KMS-11 (cell line): ENCODE data around the gene CCDC85B.

Source experiments
- H2AFZ ChIP-seq: fragments of 200-600 bp; sonication (generic); 2 replicates; pipeline ENCODE4 v1.6.1; 2016; ENCODE audit warnings: antibody characterized with exemption, mixed run types, low read depth
- H3K27ac ChIP-seq: fragments of 200-600 bp; sonication (generic); 2 replicates; pipeline ENCODE4 v1.6.1; 2016; ENCODE audit warnings: mild to moderate bottlenecking, mixed run types
- H3K27me3 ChIP-seq: fragments of 200-600 bp; sonication (generic); 2 replicates; pipeline ENCODE4 v1.6.1; 2017; ENCODE audit warnings: mild to moderate bottlenecking, low read depth, mixed run types, moderate library complexity; ENCODE audit not compliant: insufficient read depth
- H3K36me3 ChIP-seq: fragments of 200-600 bp; sonication (generic); 2 replicates; pipeline ENCODE4 v1.6.1; 2017; ENCODE audit warnings: mild to moderate bottlenecking, mixed run types; ENCODE audit not compliant: insufficient read depth
- H3K4me1 ChIP-seq: fragments of 200-600 bp; sonication (generic); 2 replicates; pipeline ENCODE4 v1.6.1; 2016; ENCODE audit warnings: mild to moderate bottlenecking, low read depth, mixed run types; ENCODE audit not compliant: poor library complexity, severe bottlenecking
- H3K4me2 ChIP-seq: fragments of 200-600 bp; sonication (generic); 2 replicates; pipeline ENCODE4 v1.7.0; 2016; ENCODE audit warnings: mild to moderate bottlenecking, mixed run types
- H3K4me3 ChIP-seq: fragments of 200-600 bp; sonication (generic); IDR thresholded peaks from 2 replicates; pipeline ENCODE4 v1.6.1; 2017; ENCODE audit warnings: low read depth, low read length, mixed read lengths; ENCODE audit not compliant: insufficient read depth
- H3K79me2 ChIP-seq: fragments of 200-600 bp; sonication (generic); 2 replicates; pipeline ENCODE4 v1.6.1; 2016; ENCODE audit warnings: low read depth, mixed run types; ENCODE audit not compliant: insufficient read depth
- H3K9ac ChIP-seq: fragments of 200-600 bp; sonication (generic); 2 replicates; pipeline ENCODE4 v1.6.1; 2016; ENCODE audit warnings: mild to moderate bottlenecking, mixed run types
- H4K20me1 ChIP-seq: fragments of 200-600 bp; sonication (generic); 2 replicates; pipeline ENCODE4 v1.6.1; 2016; ENCODE audit warnings: mild to moderate bottlenecking, mixed run types; ENCODE audit not compliant: insufficient read depth
- TF ChIP-seq, protein P1 (sequence below): fragments of 200-600 bp; sonication (generic); conservative IDR thresholded peaks from 2 replicates; pipeline ENCODE4 v1.6.1; 2017; ENCODE audit warnings: low read depth, mild to moderate bottlenecking, antibody characterized with exemption, low read length, moderate library complexity, mixed read lengths

CCDC85B gene

DNA sequence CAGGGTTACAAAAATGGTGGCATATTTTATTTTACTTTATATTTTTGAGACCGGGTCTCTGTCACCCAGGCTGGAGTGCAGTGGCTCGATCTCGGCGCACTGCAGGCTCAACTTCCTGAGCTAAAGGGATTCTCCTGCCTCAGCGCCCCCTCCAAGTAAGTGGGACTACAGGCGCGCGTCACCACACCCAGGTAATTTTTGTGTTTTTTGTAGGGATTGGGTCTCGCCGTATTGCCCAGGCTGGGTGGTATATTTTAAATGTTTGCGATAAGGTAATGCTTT, 10.4 kb downstream of the CCDC85B start:
- no peaks in the 10 kb centered on the region for H3K27me3 ChIP-seq
- no peaks in the 10 kb centered on the region for H4K20me1 ChIP-seq
- H3K79me2 ChIP-seq = no peaks in the 10 kb centered on the region
- TF ChIP-seq, protein P1, sequence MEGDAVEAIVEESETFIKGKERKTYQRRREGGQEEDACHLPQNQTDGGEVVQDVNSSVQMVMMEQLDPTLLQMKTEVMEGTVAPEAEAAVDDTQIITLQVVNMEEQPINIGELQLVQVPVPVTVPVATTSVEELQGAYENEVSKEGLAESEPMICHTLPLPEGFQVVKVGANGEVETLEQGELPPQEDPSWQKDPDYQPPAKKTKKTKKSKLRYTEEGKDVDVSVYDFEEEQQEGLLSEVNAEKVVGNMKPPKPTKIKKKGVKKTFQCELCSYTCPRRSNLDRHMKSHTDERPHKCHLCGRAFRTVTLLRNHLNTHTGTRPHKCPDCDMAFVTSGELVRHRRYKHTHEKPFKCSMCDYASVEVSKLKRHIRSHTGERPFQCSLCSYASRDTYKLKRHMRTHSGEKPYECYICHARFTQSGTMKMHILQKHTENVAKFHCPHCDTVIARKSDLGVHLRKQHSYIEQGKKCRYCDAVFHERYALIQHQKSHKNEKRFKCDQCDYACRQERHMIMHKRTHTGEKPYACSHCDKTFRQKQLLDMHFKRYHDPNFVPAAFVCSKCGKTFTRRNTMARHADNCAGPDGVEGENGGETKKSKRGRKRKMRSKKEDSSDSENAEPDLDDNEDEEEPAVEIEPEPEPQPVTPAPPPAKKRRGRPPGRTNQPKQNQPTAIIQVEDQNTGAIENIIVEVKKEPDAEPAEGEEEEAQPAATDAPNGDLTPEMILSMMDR = no peak
- no peaks in the 10 kb centered on the region for H3K36me3 ChIP-seq
- peak overlapping the region; percentile 81; the same call in 1 of the 2 replicates for H3K27ac ChIP-seq
- H2AFZ ChIP-seq = peak overlapping the region; percentile 61; the same call in 1 of the 2 replicates
- H3K4me3 ChIP-seq = no peak overlapping the region
- H3K4me1 ChIP-seq = peaks cover 40% of the 10 kb centered on the region
- no peak overlapping the region for H3K9ac ChIP-seq
- H3K4me2 ChIP-seq = peak overlapping the region; percentile 93

DNA sequence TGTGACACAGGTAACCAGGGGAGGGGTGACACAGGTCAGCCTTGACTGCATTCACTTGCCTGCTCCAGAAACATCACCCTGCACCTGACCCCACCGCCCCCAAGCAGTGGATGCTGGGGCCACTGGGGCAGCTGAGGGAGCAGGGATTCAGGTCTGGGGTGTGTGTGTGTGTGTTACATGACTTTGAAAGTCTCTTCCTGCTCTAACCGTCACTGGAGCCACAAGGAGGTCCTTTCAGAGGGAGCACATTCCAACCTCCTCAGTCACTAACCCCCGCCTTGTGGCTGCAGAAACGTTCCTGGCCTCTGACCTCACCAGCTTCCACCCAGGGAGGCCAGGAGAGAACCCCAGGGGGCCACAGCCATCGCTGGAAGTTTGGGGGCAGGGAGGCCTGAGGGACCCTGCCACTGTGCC, 12.6 kb downstream of the CCDC85B start:
- H3K36me3 ChIP-seq = no peaks in the 10 kb centered on the region
- H3K27ac ChIP-seq = peak overlapping the region; percentile 81
- no peaks in the 10 kb centered on the region for H3K79me2 ChIP-seq
- peaks cover 40% of the 10 kb centered on the region for H3K4me1 ChIP-seq
- H2AFZ ChIP-seq = peak overlapping the region; percentile 68
- H3K9ac ChIP-seq = peak overlapping the region; percentile 36; the same call in 1 of the 2 replicates
- no peak overlapping the region for H3K4me3 ChIP-seq
- TF ChIP-seq, protein P1 = no peak
- peak overlapping the region; percentile 93; the same call in 1 of the 2 replicates for H3K4me2 ChIP-seq
- no peaks in the 10 kb centered on the region for H3K27me3 ChIP-seq
- no peaks in the 10 kb centered on the region for H4K20me1 ChIP-seq

DNA sequence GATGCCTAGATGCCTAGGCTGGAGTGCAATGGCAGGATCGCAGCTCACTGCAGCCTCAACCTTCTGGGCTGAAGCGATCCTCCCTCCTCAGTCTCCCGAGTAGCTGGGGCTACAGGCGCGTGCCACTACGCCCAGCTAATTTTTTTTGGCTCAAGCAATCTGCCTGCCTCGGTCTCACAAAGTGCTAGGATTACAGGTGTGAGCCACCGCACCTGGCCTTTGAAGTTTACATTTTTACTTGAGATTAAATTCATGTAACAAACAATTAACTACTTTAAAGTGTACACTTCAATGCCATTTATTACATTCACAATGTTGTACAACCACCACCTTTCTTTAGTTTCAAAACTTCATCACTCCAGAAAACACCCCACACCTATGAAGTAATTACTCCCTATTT, 13.2 kb downstream of the CCDC85B start:
- peak overlapping the region; percentile 81; the same call in 1 of the 2 replicates for H3K27ac ChIP-seq
- peak overlapping the region; percentile 68; the same call in 1 of the 2 replicates for H2AFZ ChIP-seq
- peaks cover 42% of the 10 kb centered on the region for H3K4me1 ChIP-seq
- no peaks in the 10 kb centered on the region for H4K20me1 ChIP-seq
- no peaks in the 10 kb centered on the region for H3K27me3 ChIP-seq
- H3K4me2 ChIP-seq = peak overlapping the region; percentile 93; the same call in 1 of the 2 replicates
- H3K79me2 ChIP-seq = no peaks in the 10 kb centered on the region
- H3K36me3 ChIP-seq = no peaks in the 10 kb centered on the region
- no peak overlapping the region for H3K9ac ChIP-seq
- TF ChIP-seq, protein P1 = no peak
- no peak overlapping the region for H3K4me3 ChIP-seq

DNA sequence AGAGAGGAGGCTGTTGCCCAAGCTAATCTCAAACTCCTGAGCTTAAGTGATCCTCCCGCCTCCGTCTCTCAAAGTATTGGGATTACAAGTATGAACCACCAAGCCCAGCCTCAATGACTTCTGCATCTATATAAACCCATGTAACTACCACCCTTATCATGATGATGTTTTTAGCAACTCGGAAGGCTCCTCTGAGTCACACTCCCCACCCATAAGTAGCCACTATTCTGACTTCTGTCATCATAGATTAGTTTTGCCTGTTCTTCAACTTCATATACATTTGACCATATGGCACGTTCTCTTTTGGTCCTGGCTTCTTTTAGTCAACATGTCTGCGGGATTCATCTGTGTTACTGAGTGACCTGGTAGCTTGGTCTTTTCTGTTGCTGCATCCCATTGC, 16.1 kb downstream of the CCDC85B start:
- H3K36me3 ChIP-seq = no peaks in the 10 kb centered on the region

More for the DNA sequence above, 16.1 kb downstream of the CCDC85B start:
- Histone ChIP-seq H3K9ac (no peak overlapping the region), H3K4me3 (no peak overlapping the region), H3K4me1 (peaks cover 45% of the 10 kb centered on the region), H3K27me3 (no peaks in the 10 kb centered on the region), H3K27ac (no peak overlapping the region), H4K20me1 (no peaks in the 10 kb centered on the region), H3K79me2 (no peaks in the 10 kb centered on the region), H3K4me2 (no peak overlapping the region), H2AFZ (no peak overlapping the region)
- TF ChIP-seq, protein P1 = no peak
